GM19035 (cell line): ENCODE data around the gene AFAP1L1.

Experiments used
- ATAC-seq: cut with Tn5 transposase; IDR thresholded peaks from one replicate; pipeline ENCODE4 v1.9.1; 2021; ENCODE audit not compliant: unreplicated experiment

AFAP1L1 gene

DNA sequence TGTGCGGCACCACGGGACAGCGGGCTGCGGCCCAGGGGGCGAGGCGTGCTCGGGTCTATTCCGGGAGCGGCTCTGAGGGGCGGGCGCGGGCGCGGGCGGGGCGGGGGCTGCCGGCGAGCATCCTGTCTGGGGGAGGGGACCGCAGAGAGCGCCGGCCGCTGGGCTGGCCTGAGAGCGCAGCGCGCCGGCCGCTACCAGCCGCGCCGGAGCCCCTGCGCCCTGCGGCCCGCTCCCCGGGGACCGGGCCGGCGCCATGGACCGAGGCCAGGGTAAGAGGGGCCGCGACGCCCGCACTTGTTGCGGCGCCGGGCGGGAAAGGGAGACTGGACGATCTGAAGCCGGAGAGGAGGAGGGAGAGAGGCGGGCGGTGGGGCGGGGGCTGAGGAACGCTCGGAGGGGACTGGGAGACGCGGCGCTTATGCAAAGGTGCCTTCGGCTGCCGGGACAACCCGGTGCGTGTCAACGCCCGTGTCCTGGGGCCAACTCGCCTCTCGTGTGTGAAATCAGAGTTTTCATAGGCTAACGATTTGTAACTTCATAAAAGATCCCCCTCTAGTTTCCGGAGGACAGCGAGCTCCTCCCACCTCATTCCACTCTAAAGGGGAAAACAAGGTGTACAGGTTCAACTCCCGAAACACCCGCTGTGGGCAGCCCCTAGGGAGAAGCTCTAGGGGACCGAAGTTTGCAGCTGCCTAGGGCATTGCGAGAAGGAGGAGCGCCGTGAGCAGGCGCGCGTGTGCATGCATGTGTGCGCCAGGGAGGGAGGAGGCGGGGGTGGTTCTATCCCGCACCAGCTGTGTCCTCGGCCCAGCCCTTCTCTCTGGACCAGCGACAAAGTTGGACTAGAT, at the start of gene AFAP1L1:
Gene AFAP1L1 (plus strand): TSS at position 144 of the 848 bp plus-strand sequence. CDS start 110 bp downstream, at position 254.
- no peak for ATAC-seq

GRCh38 chr5:149223081-149223848, 48.4 kb upstream of the AFAP1L1 start:
- ATAC-seq = no peak

GRCh38 chr5:149224282-149224681, 47.4 kb upstream of the AFAP1L1 start:
- ATAC-seq = no peak

GRCh38 chr5:149227168-149227826, 44.4 kb upstream of the AFAP1L1 start:
- ATAC-seq = no peak

DNA sequence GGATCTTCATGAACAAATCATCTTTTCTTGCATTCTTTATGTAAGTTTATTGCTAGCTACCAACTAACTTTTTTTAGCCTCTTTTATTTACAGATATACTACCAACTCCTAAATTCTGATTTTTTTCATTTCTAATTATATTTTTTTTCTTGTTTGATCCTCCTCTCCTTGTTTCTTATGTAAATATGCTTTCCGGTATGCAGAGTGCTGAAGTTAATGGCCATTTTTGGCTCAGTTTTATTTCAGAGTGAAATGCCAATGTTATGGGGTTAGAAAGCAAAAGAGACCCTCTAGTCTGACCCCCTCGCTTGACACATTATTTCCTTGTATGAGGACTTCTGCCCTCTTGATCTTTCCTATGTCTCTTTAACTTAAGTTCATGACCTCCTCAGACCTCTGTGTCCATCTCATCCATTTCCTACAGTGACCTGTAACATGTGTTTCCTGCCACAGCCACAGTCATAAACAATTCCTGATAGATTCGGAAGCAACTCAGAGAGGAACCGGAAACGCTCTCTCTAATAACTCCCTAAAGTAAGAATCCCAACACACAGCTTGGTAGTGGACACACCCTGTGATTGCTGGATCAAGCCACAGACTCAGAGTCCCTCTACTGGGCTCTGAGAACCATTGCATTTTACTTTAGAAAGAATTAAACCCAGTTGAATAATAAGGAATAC, 42.9 kb upstream of the AFAP1L1 start:
- no peak for ATAC-seq

DNA sequence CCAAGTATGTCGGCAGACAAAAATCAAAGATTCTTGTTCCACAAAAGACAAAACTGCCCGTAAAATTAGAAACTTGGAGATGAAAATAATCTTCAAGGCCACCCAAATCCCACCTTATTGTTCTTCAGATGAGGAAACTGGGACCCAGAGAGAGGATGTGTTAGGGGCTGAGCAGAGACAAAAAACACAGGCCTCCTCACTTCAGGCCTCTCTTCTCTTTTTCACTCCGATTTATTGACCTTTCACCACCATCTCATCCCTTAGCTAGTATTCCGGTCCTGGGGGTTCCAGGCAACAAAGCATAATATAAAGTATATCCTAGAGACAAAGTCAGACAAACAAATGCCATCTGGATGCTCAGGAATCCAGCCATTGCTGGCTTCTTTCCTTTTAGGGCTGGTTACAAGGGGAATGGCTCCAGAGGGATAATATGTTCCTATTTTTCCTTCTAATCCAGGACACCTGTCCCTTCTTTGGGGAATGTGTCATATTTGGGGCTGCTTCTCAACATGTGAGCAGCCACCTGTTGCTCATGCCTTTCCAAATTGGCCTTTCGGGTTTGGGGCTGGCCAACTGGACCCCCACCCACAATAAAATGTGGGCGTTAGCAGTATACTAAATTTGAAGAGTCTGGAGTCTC, 42.2 kb upstream of the AFAP1L1 start:
- no peak for ATAC-seq

GRCh38 chr5:149235841-149236240, 35.8 kb upstream of the AFAP1L1 start:
- ATAC-seq = no peak

DNA sequence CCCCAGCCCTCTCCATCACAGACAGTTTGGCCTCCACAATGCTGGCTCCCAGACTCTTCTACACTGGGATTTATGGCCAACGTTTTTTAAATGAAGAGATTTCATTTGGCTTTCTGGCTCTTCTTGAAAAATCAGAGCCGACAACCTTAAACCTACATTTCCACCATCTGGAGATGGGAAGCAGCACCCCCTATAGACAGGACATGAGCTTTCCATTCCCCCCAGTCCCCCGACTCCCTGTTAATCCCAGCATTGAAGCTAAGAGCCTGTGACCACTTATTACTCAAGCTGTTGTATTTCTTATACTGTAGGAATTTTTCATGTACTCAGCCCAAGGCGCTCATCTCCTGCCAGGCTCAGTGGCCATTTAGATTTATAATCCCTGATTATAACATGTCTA, 34.0 kb upstream of the AFAP1L1 start:
- ATAC-seq = no peak

DNA sequence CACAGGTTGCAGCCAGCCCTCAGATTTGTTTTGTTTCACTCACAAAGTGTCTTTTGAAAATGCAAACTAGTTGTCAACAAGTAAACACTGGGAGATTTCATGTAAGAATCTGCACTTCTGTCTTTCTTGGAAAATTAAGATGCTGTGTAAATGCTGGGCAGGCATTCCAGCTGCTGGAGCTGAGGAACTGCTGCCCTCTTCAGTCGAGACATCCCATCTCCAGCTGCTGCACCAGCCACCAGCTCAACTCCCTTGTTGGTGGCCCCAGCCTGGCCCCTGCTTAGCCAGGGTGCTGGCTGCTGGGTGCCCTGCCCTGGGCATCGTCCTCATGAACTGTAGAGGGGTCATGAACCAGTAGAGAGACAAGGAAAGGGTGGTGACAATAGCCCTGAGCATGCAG, 33.1 kb upstream of the AFAP1L1 start:
- no peak for ATAC-seq

DNA sequence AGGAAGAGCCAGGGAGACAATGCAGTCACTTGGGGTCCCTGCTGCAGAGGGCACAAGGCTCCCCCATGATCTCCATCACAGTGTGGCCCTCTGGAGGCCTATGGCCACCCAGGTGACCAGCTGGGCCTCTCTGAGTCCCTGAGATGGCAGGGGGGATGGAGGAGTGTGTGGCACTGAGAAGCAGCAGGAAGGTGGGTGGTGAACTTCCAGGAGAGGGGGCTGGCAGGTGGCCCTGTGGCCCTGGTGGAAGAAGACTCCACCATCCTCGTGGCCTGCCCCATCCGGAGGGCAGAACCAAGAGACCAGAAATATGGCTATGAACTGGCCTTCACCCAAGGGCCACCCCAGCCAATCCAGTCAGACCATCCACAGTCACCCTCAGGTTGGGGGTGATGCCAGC, 31.7 kb upstream of the AFAP1L1 start:
- ATAC-seq = no peak

DNA sequence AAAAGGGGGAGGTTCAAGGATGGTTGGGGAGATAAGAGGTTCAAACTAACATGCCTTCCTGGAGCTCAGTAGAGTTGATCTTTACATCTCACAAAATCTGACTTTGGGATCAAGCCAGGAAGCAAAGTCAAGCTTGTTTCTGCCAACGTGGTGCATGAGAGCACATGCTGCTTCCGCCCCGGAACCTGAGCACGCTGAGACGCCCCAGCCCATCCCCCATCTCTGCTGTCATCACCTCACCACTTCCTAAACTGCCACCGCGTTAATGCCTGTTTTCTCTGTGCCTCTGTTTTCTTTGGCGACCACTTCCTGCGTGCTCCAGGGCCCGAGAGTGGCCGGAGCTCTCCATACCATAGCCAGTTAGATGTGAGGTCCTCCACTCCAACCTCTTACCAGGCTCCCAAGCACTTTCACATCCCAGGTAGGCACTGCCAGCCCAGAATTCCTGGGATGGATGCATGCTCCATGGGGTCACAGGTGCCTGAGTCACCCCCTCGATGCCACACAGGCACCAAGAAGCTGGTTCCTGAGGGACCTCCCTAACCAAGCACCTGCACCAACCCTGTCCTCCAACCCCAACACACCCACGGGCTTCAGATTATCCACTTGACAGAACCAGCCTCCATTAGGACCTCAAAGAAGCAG, 31.2 kb upstream of the AFAP1L1 start:
- ATAC-seq = peak; percentile 69

DNA sequence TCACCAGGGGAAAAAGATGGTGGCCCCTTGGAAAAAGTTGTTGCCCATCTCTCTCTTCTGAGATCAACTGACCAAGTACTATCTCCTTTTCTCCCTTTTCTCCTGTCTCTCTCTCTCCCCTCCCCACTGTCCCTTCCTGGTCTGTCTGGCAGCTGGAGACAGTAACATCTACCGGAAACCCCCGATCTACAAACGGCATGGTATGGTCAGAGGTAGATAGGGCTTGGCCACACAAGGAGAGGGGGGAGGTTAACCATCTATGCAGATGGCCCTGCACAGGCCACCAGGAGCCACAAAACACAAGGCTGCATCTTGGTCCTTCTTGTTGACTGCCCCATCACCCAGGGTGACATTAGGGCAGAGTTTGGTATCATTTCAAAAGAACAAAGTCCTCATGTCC, 29.3 kb upstream of the AFAP1L1 start:
- no peak for ATAC-seq

DNA sequence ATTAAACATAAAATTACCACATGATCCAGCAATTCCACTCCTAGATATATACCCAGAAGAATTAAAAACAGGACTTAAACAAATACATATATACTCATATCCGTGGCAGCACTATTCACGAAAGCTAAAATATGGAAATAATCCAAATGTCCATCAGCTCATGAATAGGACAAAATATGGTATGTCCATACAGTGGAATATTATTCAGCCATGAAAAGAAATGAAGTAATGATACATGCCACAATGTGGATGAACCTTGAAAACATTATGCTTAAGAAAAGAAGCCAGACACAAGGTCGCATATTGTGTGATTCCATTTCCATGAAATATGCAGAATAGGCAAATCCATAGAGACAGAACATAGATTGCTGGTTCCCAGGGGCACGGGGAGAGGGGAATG, 24.8 kb upstream of the AFAP1L1 start:
- no peak for ATAC-seq

DNA sequence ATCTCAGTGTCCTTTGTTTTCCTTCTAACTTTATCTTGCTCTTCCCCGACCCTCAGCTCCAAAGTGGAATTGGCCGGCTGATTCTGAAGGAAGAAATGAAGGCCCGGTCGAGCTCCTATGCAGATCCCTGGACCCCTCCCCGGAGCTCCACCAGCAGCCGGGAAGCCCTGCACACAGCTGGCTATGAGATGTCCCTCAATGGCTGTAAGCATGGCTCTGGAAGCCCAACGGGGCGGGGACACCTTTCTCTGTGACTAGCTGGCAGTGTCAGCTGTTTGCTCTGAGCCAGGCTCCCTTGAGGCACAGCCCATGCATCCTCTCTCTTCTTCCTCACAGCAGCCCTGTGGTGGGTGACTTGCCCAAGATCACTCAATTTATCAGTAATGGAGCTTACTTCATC, 23.9 kb upstream of the AFAP1L1 start:
- ATAC-seq = no peak

DNA sequence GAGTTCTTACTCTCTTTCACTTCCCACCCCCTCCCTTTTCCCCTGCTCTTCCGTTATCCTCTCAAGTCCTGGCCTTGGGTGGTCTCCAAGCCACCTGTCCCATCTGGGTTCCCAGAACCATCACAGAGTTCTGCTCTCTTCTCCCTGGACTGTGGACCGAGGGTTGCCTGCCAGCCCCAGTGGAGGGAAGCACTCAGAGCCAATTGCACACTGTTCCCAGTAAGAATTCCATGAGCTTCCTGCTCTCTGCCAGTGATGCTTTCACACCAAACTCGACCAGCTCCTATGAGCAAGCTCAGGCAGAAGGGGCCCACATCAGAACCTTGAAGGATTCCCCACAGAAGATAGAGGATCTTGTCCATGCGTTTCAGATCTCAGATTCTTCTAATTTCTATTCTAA, 20.1 kb upstream of the AFAP1L1 start:
- ATAC-seq = no peak

DNA sequence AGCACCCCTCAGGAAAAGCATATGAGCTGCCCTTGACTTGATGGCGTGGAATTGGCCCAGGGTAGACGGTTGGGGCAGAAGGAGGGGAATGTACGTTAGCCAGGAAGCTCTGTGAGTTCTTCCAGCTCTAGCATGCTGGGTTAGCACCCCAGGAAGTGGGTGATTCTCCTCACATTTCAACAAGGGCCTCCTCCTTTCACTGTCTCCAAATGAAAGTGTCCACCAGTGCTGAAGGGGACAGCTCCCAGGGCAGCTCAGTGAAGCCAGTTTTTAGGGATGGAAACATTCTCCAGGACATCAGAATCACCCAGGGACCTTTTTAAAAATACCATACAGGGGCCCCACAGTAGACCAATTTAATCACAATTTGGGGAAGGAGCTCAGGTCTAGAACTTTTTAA, 17.2 kb upstream of the AFAP1L1 start:
- ATAC-seq = no peak

- ATAC-seq = no peak
Observed at GRCh38 chr5:149256451-149256850, 15.2 kb upstream of the AFAP1L1 start.

DNA sequence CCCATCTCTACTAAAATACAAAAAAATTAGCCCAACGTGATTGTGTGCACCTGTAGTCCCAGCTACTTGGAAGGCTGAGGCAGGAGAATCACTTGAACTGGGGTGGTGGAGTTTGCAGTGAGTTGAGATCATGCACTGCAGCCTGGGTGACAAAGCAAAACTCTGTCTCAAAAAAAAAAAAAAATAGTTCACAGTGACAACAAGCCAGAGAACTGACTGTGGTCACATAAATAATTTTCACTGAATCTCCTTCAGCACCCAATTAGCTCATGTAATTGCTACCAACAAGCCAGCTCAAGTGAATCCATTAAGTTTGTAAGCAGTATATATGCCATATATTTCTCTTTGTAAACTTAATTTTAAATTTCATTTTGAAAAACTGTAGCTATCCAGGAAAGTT, 14.5 kb upstream of the AFAP1L1 start:
- ATAC-seq = no peak

DNA sequence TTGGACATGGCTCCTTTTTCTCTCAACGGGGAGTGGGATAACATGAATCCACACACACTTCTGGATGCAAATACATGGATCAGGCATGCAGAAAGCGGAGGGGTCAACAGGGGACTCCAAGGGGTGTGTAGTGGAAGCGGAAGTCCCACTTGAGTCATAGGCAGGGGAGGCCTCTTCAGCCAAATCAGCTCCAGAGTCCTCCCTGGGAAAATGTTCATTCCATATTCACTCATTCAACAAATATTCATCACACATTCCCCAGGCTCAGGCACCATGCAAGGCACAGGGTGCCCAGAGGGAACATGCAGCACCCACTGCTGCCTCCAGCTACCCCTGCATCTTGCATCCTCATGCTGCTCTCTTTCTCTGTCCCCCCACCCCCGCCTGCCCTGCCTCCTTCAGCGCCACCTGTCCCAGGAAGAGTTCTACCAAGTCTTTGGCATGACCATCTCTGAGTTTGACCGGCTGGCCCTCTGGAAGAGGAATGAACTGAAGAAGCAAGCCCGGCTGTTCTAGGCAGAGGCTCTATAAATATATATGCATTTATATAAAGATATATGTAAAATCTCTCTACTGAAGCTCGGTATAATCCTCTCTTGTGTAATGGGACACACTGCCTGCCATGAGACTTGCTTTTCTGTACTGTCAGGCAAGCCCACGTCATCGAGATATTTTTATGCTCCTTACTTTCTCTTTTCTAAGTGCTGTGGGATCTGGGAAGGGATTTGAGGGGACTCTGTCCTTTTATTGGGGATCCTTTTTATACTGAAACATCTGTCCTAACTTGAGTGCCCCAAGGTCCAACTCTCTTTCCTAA, 13.6 kb upstream of the AFAP1L1 start:
- no peak for ATAC-seq
